ENCODE results near the gene VPS13C.

DNA sequence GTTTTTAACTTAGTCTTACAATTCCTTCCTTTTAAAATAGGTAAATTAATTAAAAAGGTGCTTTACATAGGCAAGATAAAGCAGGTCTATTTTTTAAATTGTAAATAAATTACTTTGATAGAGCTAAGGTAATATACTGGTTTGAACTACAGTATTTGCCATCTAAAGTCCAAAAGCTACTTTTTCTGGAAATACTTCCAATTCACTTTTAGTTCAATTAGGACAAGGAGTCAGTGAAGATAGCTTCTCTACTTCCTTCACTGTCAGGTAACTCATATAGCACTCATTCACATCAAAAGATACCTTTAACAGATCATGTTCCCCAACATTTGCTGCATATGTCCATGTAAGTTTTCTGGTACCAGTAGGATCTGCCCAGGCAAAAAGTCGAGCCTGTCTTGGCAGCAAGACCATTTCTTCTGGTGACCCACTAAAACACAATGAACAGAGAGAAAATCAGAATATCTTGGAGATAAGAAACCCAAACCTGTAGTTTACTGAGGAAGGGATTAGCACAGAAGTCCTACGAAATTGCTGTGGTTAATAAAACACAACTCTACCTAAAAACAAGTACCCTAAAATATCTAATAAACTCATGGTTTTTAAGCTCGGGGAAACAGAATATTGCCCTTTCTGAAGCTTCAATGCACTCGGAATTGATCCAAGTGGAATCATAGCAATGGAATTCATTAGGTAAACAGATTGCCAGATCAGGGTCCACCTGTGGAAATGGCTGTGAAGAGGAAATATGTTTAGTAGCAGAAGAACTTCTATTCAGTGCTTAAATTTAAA, 153.1 kb downstream of the VPS13C start:
- TF ChIP-seq SUZ12 (IDR thresholded peaks at IDR 0.05; ENCODE audit: extremely low read depth, insufficient read depth, insufficient read length) (no peak), YY1 (IDR thresholded peaks at IDR 0.05; ENCODE audit: insufficient read depth, insufficient read length) (no peak), ZNF274 (IDR thresholded peaks at IDR 0.05; ENCODE audit: low read depth, low read length) (no peak)

Measured in NT2/D1 (cell line).